Activated T-cell treated with anti-CD3 and anti-CD28 coated beads for 1 hour (primary cell): Measurements from ENCODE around the gene CACNA1D.

Source experiments
- DNase-seq: peaks from one replicate; pipeline ENCODE4 v3.0.0-alpha.2; 2020; ENCODE audit warnings: low read depth

The CACNA1D gene

GRCh38 chr3:53716998-53717397, 222.6 kb downstream of the CACNA1D start:
- DNase-seq: no peak

- DNase-seq: no peak
Measured at GRCh38 chr3:53718462-53718861, 224.1 kb downstream of the CACNA1D start.

GRCh38 chr3:53719796-53720195, 225.4 kb downstream of the CACNA1D start:
- DNase-seq: no peak

GRCh38 chr3:53721187-53722119, 227.0 kb downstream of the CACNA1D start:
- no peak for DNase-seq

- no peak for DNase-seq
Measured at GRCh38 chr3:53724566-53724965, 230.2 kb downstream of the CACNA1D start.

GRCh38 chr3:53725387-53725995, 231.1 kb downstream of the CACNA1D start:
- no peak for DNase-seq

GRCh38 chr3:53726643-53727042, 232.2 kb downstream of the CACNA1D start:
- DNase-seq: no peak

- no peak for DNase-seq
Measured at GRCh38 chr3:53728606-53729005, 234.2 kb downstream of the CACNA1D start.

- no peak for DNase-seq
Measured at GRCh38 chr3:53729159-53729558, 234.7 kb downstream of the CACNA1D start.

- no peak for DNase-seq
Measured at GRCh38 chr3:53729618-53730017, 235.2 kb downstream of the CACNA1D start.

GRCh38 chr3:53730576-53730975, 236.2 kb downstream of the CACNA1D start:
- no peak for DNase-seq

GRCh38 chr3:53731934-53732624, 237.7 kb downstream of the CACNA1D start:
- no peak for DNase-seq

GRCh38 chr3:53733446-53733845, 239.0 kb downstream of the CACNA1D start:
- DNase-seq: no peak

GRCh38 chr3:53739966-53740365, 245.6 kb downstream of the CACNA1D start:
- DNase-seq: no peak

- no peak for DNase-seq
Measured at GRCh38 chr3:53740956-53741355, 246.5 kb downstream of the CACNA1D start.

GRCh38 chr3:53744351-53744750, 249.9 kb downstream of the CACNA1D start:
- DNase-seq: no peak

GRCh38 chr3:53747559-53747958, 253.1 kb downstream of the CACNA1D start:
- DNase-seq: no peak

GRCh38 chr3:53748512-53749271, 254.3 kb downstream of the CACNA1D start:
- no peak for DNase-seq

GRCh38 chr3:53749448-53749847, 255.0 kb downstream of the CACNA1D start:
- DNase-seq: no peak

GRCh38 chr3:53750253-53751210, 256.1 kb downstream of the CACNA1D start:
- DNase-seq: no peak
